ENCODE data around the gene IFT80.

IFT80 gene

DNA sequence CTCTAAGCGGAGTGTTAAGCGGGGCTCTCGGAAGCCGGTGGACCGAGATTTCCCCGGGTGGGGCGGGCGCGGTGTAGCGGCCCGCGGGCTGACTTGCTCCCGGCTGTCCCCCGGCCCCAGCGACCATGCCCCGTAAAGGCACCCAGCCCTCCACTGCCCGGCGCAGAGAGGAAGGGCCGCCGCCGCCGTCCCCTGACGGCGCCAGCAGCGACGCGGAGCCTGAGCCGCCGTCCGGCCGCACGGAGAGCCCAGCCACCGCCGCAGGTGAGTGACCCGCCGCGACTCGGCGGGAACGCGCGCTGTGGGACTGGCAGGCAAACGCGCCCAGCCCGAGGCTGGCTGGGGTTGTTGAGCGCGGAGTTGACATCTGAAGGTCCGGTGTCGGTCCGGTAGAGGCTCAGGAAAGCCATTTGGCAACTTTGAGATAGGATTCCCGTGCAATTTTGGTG lies 1.7 kb upstream of the IFT80 start:
- Histone ChIP-seq H3K4me3 (ENCODE audit: low read depth in 1 of 2, low read length in 2 of 2) (peak overlapping the region; percentile 93 to 99), H3K9me3 (ENCODE audit: control insufficient read depth in 1 of 2, low read length in 2 of 2) (no peaks in the 10 kb centered on the region), H3K4me1 (ENCODE audit: control insufficient read depth in 1 of 2, insufficient read depth in 2 of 2, low read length in 2 of 2) (peaks cover 4 to 8% of the 10 kb centered on the region in 2 donors), H3K36me3 (ENCODE audit: control insufficient read depth in 1 of 2, insufficient read depth in 2 of 2, low read length in 2 of 2) (no peaks in the 10 kb centered on the region), H3K27me3 (ENCODE audit: control insufficient read depth in 1 of 2, insufficient read depth in 2 of 2, low read length in 2 of 2) (no peaks in the 10 kb centered on the region), H3K27ac (ENCODE audit: low read depth, low read length) (peak overlapping the region; percentile 89), H3K9ac (ENCODE audit: low read depth in 1 of 2, low read length in 2 of 2) (peak overlapping the region; percentile 87 to 91)

DNA sequence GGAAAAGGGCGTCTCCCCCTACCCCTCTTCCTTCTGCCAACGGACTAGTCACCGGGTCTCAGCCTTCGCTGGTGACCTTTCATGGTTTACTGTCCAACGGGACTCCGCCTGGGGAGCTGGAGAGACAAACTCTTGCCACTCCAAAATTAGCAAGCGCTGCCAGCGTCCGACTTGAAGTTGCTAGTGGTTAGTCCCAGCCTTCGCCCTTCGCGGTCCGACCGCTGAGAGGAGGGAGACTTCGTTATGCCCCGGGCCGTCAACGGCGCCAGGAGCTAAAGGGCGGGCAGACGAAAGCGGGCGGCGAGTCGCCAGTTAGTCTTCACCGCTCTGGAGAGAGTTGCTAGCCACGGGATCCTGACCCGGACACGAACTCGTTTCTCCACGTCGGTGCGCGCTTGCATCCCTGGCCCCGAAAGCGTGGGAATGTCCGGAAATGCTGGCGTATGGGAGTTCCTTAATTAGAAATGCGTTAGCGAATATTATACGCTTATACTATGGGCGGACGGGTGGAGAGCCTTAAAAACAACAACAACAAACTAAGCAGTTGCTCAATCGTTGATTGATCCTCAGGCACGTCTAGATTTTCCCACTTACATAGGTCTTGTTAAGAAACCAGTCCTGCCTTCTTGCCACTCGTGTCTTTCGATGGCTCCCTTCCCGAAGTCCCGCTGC lies 1.1 kb upstream of the IFT80 start:
- no peaks in the 10 kb centered on the region for H3K36me3 ChIP-seq (ENCODE audit: control insufficient read depth in 1 of 2, insufficient read depth in 2 of 2, low read length in 2 of 2)
- peak overlapping the region; percentile 93 to 99 for H3K4me3 ChIP-seq (ENCODE audit: low read depth in 1 of 2, low read length in 2 of 2)
- peak overlapping the region; percentile 87 to 91 for H3K9ac ChIP-seq (ENCODE audit: low read depth in 1 of 2, low read length in 2 of 2)
- H3K27ac ChIP-seq (ENCODE audit: low read depth, low read length) = peak overlapping the region; percentile 89
- H3K27me3 ChIP-seq (ENCODE audit: control insufficient read depth in 1 of 2, insufficient read depth in 2 of 2, low read length in 2 of 2) = no peaks in the 10 kb centered on the region
- no peaks in the 10 kb centered on the region for H3K9me3 ChIP-seq (ENCODE audit: control insufficient read depth in 1 of 2, low read length in 2 of 2)
- peaks cover 4 to 8% of the 10 kb centered on the region in 2 donors for H3K4me1 ChIP-seq (ENCODE audit: control insufficient read depth in 1 of 2, insufficient read depth in 2 of 2, low read length in 2 of 2)

DNA sequence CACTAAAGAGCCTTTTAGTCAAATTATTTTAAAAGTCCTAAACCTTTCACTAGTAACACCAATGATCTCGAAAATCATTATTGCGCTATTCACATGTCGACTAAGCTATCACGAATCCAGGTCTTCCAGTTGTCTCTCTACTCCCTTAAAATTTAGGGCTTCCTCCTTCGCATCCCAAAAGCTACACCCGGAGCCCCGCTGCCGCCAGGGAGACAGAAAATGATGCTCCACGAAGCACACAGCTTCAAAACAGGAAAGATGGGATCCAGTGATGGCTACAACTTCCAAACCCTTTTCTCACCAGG lies 253 bp downstream of the IFT80 start:
- Histone ChIP-seq H3K4me1 (ENCODE audit: control insufficient read depth in 1 of 2, insufficient read depth in 2 of 2, low read length in 2 of 2) (peaks cover 4 to 8% of the 10 kb centered on the region in 2 donors), H3K36me3 (ENCODE audit: control insufficient read depth in 1 of 2, insufficient read depth in 2 of 2, low read length in 2 of 2) (no peaks in the 10 kb centered on the region), H3K4me3 (ENCODE audit: low read depth in 1 of 2, low read length in 2 of 2) (peak overlapping the region; percentile 93 to 99), H3K9me3 (ENCODE audit: control insufficient read depth in 1 of 2, low read length in 2 of 2) (no peaks in the 10 kb centered on the region), H3K27ac (ENCODE audit: low read depth, low read length) (peak overlapping the region; percentile 35), H3K27me3 (ENCODE audit: control insufficient read depth in 1 of 2, insufficient read depth in 2 of 2, low read length in 2 of 2) (no peaks in the 10 kb centered on the region), H3K9ac (ENCODE audit: low read depth in 1 of 2, low read length in 2 of 2) (peak overlapping the region; percentile 86 to 91)

- Histone ChIP-seq H3K36me3 (ENCODE audit: control insufficient read depth in 1 of 2, insufficient read depth in 2 of 2, low read length in 2 of 2) (no peaks in the 10 kb centered on the region), H3K27ac (ENCODE audit: low read depth, low read length) (no peak overlapping the region), H3K9me3 (ENCODE audit: control insufficient read depth in 1 of 2, low read length in 2 of 2) (no peaks in the 10 kb centered on the region), H3K4me3 (ENCODE audit: low read depth in 1 of 2, low read length in 2 of 2) (no peak overlapping the region), H3K9ac (ENCODE audit: low read depth in 1 of 2, low read length in 2 of 2) (no peak overlapping the region), H3K27me3 (ENCODE audit: control insufficient read depth in 1 of 2, insufficient read depth in 2 of 2, low read length in 2 of 2) (no peaks in the 10 kb centered on the region), H3K4me1 (ENCODE audit: control insufficient read depth in 1 of 2, insufficient read depth in 2 of 2, low read length in 2 of 2) (peaks cover 8% of the 10 kb centered on the region in 2 donors)
Measured at GRCh38 chr3:160395297-160395696, 3.7 kb downstream of the IFT80 start.

DNA sequence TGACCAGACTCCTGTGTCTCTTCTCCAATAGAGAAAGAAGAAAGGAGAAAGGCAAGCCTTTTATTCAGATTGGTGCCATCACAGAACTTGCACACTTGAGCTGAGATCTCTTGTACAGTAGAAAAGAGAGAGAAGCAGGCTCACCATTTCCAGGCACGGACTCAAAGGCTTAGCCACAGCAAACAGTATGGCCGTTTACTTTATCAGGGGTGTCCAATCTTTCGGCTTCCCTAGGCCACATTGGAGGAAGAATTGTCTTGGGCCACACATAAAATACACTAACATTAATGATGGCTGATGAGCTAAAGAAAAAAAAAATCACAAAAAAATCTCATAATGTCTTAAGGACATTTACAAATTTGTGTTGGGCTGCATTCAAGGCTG lies 5.0 kb downstream of the IFT80 start:
- H3K36me3 ChIP-seq (ENCODE audit: control insufficient read depth in 1 of 2, insufficient read depth in 2 of 2, low read length in 2 of 2) = no peaks in the 10 kb centered on the region
- no peaks in the 10 kb centered on the region for H3K27me3 ChIP-seq (ENCODE audit: control insufficient read depth in 1 of 2, insufficient read depth in 2 of 2, low read length in 2 of 2)
- no peaks in the 10 kb centered on the region for H3K9me3 ChIP-seq (ENCODE audit: control insufficient read depth in 1 of 2, low read length in 2 of 2)
- H3K27ac ChIP-seq (ENCODE audit: low read depth, low read length) = no peak overlapping the region
- no peak overlapping the region for H3K9ac ChIP-seq (ENCODE audit: low read depth in 1 of 2, low read length in 2 of 2)
- H3K4me1 ChIP-seq (ENCODE audit: control insufficient read depth in 1 of 2, insufficient read depth in 2 of 2, low read length in 2 of 2) = peaks cover 8% of the 10 kb centered on the region in 2 donors
- H3K4me3 ChIP-seq (ENCODE audit: low read depth in 1 of 2, low read length in 2 of 2) = no peak overlapping the region

DNA sequence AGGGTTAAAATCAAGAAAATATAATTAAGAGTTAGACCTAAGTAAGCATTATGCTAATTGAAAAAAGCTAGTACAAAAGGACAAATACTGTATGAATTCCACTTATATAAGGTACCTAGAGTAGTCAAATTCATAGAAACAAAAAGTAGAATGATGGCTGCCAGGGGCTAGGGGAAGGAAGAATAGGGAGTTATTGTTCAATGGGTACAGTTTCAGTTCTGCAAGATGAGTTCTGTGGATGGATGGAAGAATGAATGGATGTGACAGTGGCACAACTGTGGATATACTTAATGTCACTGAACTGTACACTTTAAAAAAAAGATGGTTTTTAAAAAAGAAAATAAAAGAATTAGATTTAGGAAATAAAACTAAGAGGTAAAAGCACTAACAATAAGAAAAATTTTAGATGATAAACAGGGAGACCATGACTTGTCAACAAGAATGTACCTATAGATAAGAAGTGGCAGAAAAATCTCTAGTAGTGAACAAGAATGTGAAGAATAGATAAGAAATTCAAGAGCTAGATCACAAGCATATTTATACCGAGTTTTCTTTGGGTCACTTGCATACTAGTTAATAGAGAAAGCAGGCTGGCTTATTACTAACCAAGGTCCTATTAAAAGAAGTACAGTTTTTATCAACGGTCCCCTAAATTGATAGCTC lies 5.5 kb downstream of the IFT80 start:
- no peak overlapping the region for H3K4me3 ChIP-seq (ENCODE audit: low read depth in 1 of 2, low read length in 2 of 2)
- H3K9me3 ChIP-seq (ENCODE audit: control insufficient read depth in 1 of 2, low read length in 2 of 2) = no peaks in the 10 kb centered on the region
- no peak overlapping the region for H3K27ac ChIP-seq (ENCODE audit: low read depth, low read length)
- no peak overlapping the region for H3K9ac ChIP-seq (ENCODE audit: low read depth in 1 of 2, low read length in 2 of 2)
- no peaks in the 10 kb centered on the region for H3K27me3 ChIP-seq (ENCODE audit: control insufficient read depth in 1 of 2, insufficient read depth in 2 of 2, low read length in 2 of 2)
- peaks cover 5 to 8% of the 10 kb centered on the region in 2 donors for H3K4me1 ChIP-seq (ENCODE audit: control insufficient read depth in 1 of 2, insufficient read depth in 2 of 2, low read length in 2 of 2)
- H3K36me3 ChIP-seq (ENCODE audit: control insufficient read depth in 1 of 2, insufficient read depth in 2 of 2, low read length in 2 of 2) = no peaks in the 10 kb centered on the region

DNA sequence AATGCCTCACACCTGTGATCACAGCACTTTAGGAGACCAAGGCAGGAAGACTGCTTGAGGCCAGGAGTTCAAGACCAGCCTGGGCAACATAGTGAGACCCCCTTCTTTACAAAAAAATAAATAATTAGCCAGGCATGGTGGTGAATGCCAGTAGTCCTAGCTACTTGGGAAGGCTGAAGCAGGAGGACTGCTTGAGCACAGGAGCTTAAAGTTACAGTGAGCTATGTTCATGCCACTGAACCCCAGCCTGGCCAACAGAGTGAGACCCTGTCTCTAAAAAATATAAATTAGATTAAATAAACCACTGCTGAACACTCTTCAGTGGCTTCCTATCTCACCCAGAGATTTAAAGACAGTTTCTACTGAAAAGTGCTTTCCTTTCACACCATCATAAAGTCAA lies 6.2 kb downstream of the IFT80 start:
- no peak overlapping the region for H3K4me3 ChIP-seq (ENCODE audit: low read depth in 1 of 2, low read length in 2 of 2)
- no peaks in the 10 kb centered on the region for H3K9me3 ChIP-seq (ENCODE audit: control insufficient read depth in 1 of 2, low read length in 2 of 2)
- H3K9ac ChIP-seq (ENCODE audit: low read depth in 1 of 2, low read length in 2 of 2) = no peak overlapping the region
- no peak overlapping the region for H3K27ac ChIP-seq (ENCODE audit: low read depth, low read length)
- no peaks in the 10 kb centered on the region for H3K27me3 ChIP-seq (ENCODE audit: control insufficient read depth in 1 of 2, insufficient read depth in 2 of 2, low read length in 2 of 2)
- H3K4me1 ChIP-seq (ENCODE audit: control insufficient read depth in 1 of 2, insufficient read depth in 2 of 2, low read length in 2 of 2) = peaks cover 0 to 4% of the 10 kb centered on the region in 2 donors
- no peaks in the 10 kb centered on the region for H3K36me3 ChIP-seq (ENCODE audit: control insufficient read depth in 1 of 2, insufficient read depth in 2 of 2, low read length in 2 of 2)

DNA sequence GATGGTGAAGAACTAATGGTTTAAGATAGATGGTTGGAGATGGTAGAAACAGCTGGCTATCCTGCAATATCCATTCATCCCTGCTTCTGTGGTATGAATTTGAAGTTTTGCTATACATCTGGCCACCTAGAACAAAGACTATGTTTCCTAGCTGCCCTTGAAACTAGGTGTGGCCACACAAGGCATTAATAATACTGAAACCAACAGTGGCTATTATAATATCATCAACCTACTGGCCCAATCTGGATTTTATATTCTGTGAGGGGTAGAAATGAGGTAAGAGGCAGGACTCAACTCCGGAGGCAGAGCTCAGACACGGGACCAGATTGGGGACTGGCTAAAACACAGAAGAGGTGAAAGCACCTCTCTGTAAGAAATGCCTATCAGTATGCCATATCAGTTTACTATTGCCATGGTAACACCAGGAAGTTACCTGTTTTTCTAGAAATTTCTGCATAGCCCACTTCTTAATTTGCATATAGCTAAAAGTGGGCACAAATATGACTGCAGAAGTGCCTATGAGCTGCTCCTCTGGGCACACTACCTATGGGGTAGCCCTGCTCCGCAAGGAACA lies 8.4 kb downstream of the IFT80 start:
- Histone ChIP-seq H3K27me3 (ENCODE audit: control insufficient read depth in 1 of 2, insufficient read depth in 2 of 2, low read length in 2 of 2) (no peaks in the 10 kb centered on the region), H3K36me3 (ENCODE audit: control insufficient read depth in 1 of 2, insufficient read depth in 2 of 2, low read length in 2 of 2) (no peaks in the 10 kb centered on the region), H3K27ac (ENCODE audit: low read depth, low read length) (no peak overlapping the region), H3K4me3 (ENCODE audit: low read depth in 1 of 2, low read length in 2 of 2) (no peak overlapping the region), H3K4me1 (ENCODE audit: control insufficient read depth in 1 of 2, insufficient read depth in 2 of 2, low read length in 2 of 2) (peaks cover 0 to 4% of the 10 kb centered on the region in 2 donors), H3K9ac (ENCODE audit: low read depth in 1 of 2, low read length in 2 of 2) (no peak overlapping the region), H3K9me3 (ENCODE audit: control insufficient read depth in 1 of 2, low read length in 2 of 2) (no peaks in the 10 kb centered on the region)

DNA sequence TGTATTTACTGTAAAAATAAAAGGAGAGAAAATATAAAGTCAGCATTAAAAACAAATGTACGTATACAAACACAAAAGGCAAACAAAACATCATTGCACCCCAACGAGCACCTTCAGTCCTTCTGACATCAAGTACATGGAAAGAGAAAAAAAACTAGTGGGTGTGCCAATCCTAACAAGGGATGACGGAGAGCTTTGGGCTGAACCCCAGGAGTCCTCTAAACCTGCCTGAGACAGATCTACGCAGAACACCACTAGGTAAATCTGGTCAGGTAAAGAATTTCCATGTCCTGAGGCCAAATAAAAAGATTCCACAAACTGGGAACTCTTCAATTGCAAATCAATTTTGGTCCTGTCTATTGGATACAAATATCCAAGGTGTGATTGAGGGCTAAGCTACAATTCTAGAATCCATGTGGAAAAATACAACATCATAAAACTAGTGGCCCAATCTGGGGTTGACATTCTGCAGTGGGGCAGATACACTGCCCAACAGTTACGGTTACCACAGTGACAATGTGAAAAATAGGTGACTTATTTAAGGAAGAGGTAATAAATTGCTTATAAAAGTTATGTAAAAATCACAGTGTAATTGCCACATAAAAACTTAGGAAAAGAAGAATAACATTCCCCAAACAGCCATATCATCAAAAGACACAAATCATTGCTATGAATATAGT lies 14.2 kb downstream of the IFT80 start:
- Histone ChIP-seq H3K9me3 (ENCODE audit: control insufficient read depth in 1 of 2, low read length in 2 of 2) (no peaks in the 10 kb centered on the region), H3K27ac (ENCODE audit: low read depth, low read length) (no peak overlapping the region), H3K9ac (ENCODE audit: low read depth in 1 of 2, low read length in 2 of 2) (no peak overlapping the region), H3K4me3 (ENCODE audit: low read depth in 1 of 2, low read length in 2 of 2) (no peak overlapping the region), H3K27me3 (ENCODE audit: control insufficient read depth in 1 of 2, insufficient read depth in 2 of 2, low read length in 2 of 2) (no peaks in the 10 kb centered on the region), H3K4me1 (ENCODE audit: control insufficient read depth in 1 of 2, insufficient read depth in 2 of 2, low read length in 2 of 2) (no peaks in the 10 kb centered on the region), H3K36me3 (ENCODE audit: control insufficient read depth in 1 of 2, insufficient read depth in 2 of 2, low read length in 2 of 2) (peaks cover 0 to 3% of the 10 kb centered on the region in 2 donors)

- Histone ChIP-seq H3K4me1 (ENCODE audit: control insufficient read depth in 1 of 2, insufficient read depth in 2 of 2, low read length in 2 of 2) (no peaks in the 10 kb centered on the region), H3K27me3 (ENCODE audit: control insufficient read depth in 1 of 2, insufficient read depth in 2 of 2, low read length in 2 of 2) (no peaks in the 10 kb centered on the region), H3K27ac (ENCODE audit: low read depth, low read length) (no peak overlapping the region), H3K4me3 (ENCODE audit: low read depth in 1 of 2, low read length in 2 of 2) (no peak overlapping the region), H3K9ac (ENCODE audit: low read depth in 1 of 2, low read length in 2 of 2) (no peak overlapping the region), H3K9me3 (ENCODE audit: control insufficient read depth in 1 of 2, low read length in 2 of 2) (no peaks in the 10 kb centered on the region), H3K36me3 (ENCODE audit: control insufficient read depth in 1 of 2, insufficient read depth in 2 of 2, low read length in 2 of 2) (peaks cover 3 to 5% of the 10 kb centered on the region in 2 donors)
Measured at GRCh38 chr3:160381470-160381869, 17.6 kb downstream of the IFT80 start.
